Fibroblast of skin of back (primary cell): ENCODE data around the gene ZNF606. TPM values are rescaled to one million over a fixed set of nuclear protein-coding genes. Genes with fewer than 3 reads are reported as not detected.

ENCODE experiments used
- DNase-seq: peaks from one replicate; pipeline ENCODE4 v3.0.0-alpha.2; 2013
- polyA plus RNA-seq, 2 experiments: library from polyadenylated mRNA; unstranded; fragments of 120-200 nt; gene quantifications; one replicate each; pipeline ENCODE4 v1.2.1, GENCODE V29; 2013; ENCODE audit not compliant: insufficient read length in 2 of 2

Gene ZNF606
- 3.9 TPM for polyA plus RNA-seq (2013, experiment 1 of 2; ENCODE audit: insufficient read length)
- 3.1 TPM for polyA plus RNA-seq (2013, experiment 2 of 2; ENCODE audit: insufficient read length)

- DNase-seq, result peak; percentile 89
These were observed at the start of gene ZNF606 for GRCh38 chr19:58002384-58003173. Gene ZNF606 (minus strand): TSS chr19:58002820. CDS start chr19:58001319, 1,501 bp downstream.

GRCh38 chr19:58052256-58052655 is 49.6 kb upstream of the ZNF606 start:
- DNase-seq, result no peak

GRCh38 chr19:58047672-58048071 is 45.1 kb upstream of the ZNF606 start:
- no peak for DNase-seq

- no peak for DNase-seq
These were observed 44.2 kb upstream of the ZNF606 start for GRCh38 chr19:58046856-58047255.

GRCh38 chr19:58045411-58046050 is 42.9 kb upstream of the ZNF606 start:
- DNase-seq, result no peak

GRCh38 chr19:58044886-58045285 is 42.3 kb upstream of the ZNF606 start:
- DNase-seq, result no peak

GRCh38 chr19:58044391-58044790 is 41.8 kb upstream of the ZNF606 start:
- no peak for DNase-seq

- DNase-seq, result no peak
These were observed 40.1 kb upstream of the ZNF606 start for GRCh38 chr19:58042495-58043340.

- no peak for DNase-seq
These were observed 38.3 kb upstream of the ZNF606 start for GRCh38 chr19:58040751-58041525.

GRCh38 chr19:58038688-58039204 is 36.1 kb upstream of the ZNF606 start:
- DNase-seq, result no peak

GRCh38 chr19:58037927-58038687 is 35.5 kb upstream of the ZNF606 start:
- DNase-seq, result no peak

- no peak for DNase-seq
These were observed 33.2 kb upstream of the ZNF606 start for GRCh38 chr19:58035863-58036262.

- DNase-seq, result no peak
These were observed 31.8 kb upstream of the ZNF606 start for GRCh38 chr19:58034477-58034793.

- DNase-seq, result peak; percentile 78
These were observed 31.3 kb upstream of the ZNF606 start, which contains the start of gene ZSCAN1 for GRCh38 chr19:58033741-58034476. Gene ZSCAN1 (plus strand): TSS chr19:58034025. CDS start chr19:58037837, 3,812 bp downstream.

GRCh38 chr19:58024661-58025060 is 22.0 kb upstream of the ZNF606 start:
- no peak for DNase-seq

GRCh38 chr19:58022283-58022660 is 19.7 kb upstream of the ZNF606 start:
- no peak for DNase-seq

- DNase-seq, result peak; percentile 46
These were observed 19.1 kb upstream of the ZNF606 start for GRCh38 chr19:58021541-58022282.

GRCh38 chr19:58020129-58020528 is 17.5 kb upstream of the ZNF606 start:
- DNase-seq, result no peak

- no peak for DNase-seq
These were observed 11.5 kb upstream of the ZNF606 start for GRCh38 chr19:58014141-58014540.

- no peak for DNase-seq
These were observed 7.9 kb upstream of the ZNF606 start for GRCh38 chr19:58010507-58010906.
